Skin epidermis (tissue), 12 donors: ENCODE results near the gene ZFP64.

Experiments used
- H3K27ac ChIP-seq, 21 experiments: fragments of 200-600 bp; sonication (generic) in 11 of 21; one replicate each; pipeline ENCODE4 v1.5.0; 2020; ENCODE audit warnings: mild to moderate bottlenecking in 3 of 21, inconsistent platforms in 2 of 21, moderate library complexity in 2 of 21
- H3K4me3 ChIP-seq, 7 experiments: fragments of 200-600 bp; sonication (generic) in 2 of 7; one replicate each; pipeline ENCODE4 v1.5.0; 2020; ENCODE audit warnings: inconsistent platforms in 2 of 7, mild to moderate bottlenecking in 2 of 7, moderate library complexity in 1 of 7

ZFP64 gene

GRCh38 chr20:52118696-52119095, 72.9 kb downstream of the ZFP64 start:
- Histone ChIP-seq H3K27ac (no peak overlapping the region), H3K4me3 (no peak overlapping the region)

GRCh38 chr20:52118016-52118623, 73.5 kb downstream of the ZFP64 start:
- H3K4me3 ChIP-seq = no peak overlapping the region

GRCh38 chr20:52110456-52110855, 81.1 kb downstream of the ZFP64 start:
- H3K27ac ChIP-seq = no peak overlapping the region
- H3K4me3 ChIP-seq = no peak overlapping the region

More at GRCh38 chr20:52118016-52118623, 73.5 kb downstream of the ZFP64 start:
- H3K27ac ChIP-seq = no peak overlapping the region

GRCh38 chr20:52105442-52106422, 85.8 kb downstream of the ZFP64 start:
- peak overlapping the region in 2 of 21 experiments; percentile 1 to 58 for H3K27ac ChIP-seq
- peak overlapping the region; percentile 24 to 43 (median 32) for H3K4me3 ChIP-seq

GRCh38 chr20:52104546-52105441, 86.8 kb downstream of the ZFP64 start:
- H3K27ac ChIP-seq = peak overlapping the region in 1 of 21 experiments; percentile 1
- H3K4me3 ChIP-seq = peak overlapping the region; percentile 24 to 43 (median 32)

- no peak overlapping the region for H3K27ac ChIP-seq
- peak overlapping the region; percentile 24 to 43 (median 32) for H3K4me3 ChIP-seq
These were observed 87.5 kb downstream of the ZFP64 start for GRCh38 chr20:52103913-52104545.

GRCh38 chr20:52103335-52103912, 88.2 kb downstream of the ZFP64 start:
- Histone ChIP-seq H3K4me3 (peak overlapping the region in 6 of 7 experiments; percentile 24 to 43 (median 32)), H3K27ac (no peak overlapping the region)

- H3K4me3 ChIP-seq = no peak overlapping the region
- no peak overlapping the region for H3K27ac ChIP-seq
These were observed 89.0 kb downstream of the ZFP64 start for GRCh38 chr20:52102559-52102958.

- H3K4me3 ChIP-seq = no peak overlapping the region
- no peak overlapping the region for H3K27ac ChIP-seq
These were observed 89.5 kb downstream of the ZFP64 start for GRCh38 chr20:52102126-52102525.
